NCI-H345 treated with DMSO at 0.1 percent for 48 hours (cell line): ENCODE data around the gene IFITM2.
"Not testable (repeated sequence)": the region's sequence is repeated elsewhere in the genome, so short reads cannot be mapped to it uniquely, and the experiment has no call there.

ENCODE experiments used
- DNase-seq: peaks from one replicate; lab custom pipeline; 2025; ENCODE audit not compliant: unreplicated experiment; lab: John Stamatoyannopoulos, UW

IFITM2 gene

DNA sequence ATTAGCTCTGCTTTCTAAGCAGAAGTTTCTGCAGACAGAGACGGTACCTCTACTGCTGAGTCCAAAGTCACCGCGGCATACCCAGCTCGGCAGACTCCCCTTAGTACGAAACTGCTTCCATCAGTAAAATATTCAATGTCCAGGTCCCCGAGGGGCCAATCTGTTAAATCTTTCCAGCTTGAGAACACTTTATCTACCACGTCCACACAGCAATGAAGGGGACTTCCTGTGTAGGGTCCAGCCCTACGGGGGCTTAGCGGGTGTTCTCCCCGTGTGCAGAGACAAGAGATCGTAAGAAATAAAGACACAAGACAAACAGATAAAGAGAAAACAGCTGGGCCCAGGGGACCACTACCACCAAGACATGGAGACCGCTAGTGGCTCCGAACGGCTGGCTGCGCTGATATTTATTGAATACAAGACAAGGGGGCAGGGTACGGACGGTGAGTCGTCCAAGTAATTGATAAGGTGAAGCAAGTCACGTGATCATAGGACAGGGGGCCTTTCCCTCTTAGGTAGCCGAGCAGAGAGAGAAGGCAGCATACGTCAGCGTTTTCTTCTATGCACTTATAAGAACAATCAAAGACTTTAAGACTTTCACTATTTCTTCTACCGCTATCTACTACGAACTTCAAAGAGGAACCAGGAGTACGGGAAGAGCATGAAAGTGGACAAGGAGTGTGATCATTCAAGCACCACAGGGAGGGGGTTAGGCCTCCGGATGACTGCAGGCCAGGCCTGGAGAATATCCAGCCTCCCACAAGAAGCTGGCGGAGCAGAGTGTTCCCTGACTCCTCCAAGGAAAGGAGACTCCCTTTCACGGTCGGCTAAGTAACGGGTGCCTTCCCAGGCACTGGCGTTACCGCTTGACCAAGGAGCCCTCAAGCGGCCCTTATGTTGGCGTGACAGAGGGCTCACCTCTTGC, 17.2 kb downstream of the IFITM2 start:
- DNase-seq = not testable (repeated sequence)

DNA sequence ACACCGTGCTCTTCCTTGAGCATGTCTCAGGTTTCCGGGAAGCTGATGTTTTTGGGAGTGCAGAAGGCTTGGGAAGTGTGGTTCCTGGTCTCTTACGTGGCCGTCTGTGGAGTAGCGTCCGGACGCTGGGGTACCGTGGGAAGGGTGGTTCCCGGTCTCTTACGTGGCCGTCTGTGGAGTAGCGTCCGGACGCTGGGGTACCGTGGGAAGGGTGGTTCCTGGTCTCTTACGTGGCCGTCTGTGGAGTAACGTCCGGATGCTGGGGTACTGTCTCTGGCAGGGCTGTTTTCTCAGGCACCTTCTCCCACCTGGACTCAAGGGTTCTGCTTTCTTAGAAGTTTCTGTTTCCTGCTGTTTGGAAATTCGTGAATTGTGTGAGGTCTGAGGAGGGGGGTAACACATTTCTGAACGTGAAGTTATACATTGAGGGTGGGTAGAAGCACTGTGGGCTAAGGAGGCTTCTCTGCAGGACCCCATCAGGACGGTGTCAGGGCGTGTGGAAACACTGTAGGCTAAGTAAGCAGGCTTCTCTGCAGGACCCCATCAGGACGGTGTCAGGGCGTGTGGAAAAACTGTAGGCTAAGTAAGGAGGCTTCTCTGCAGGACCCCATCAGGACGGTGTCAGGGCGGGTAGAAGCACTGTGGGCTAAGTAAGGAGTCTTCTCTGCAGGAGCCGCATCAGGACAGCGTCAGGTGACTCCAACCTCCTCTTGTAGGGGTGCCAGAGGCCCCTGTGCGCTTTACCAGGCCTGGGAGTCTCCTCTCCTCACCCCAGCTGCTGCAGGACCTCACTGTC, 18.4 kb downstream of the IFITM2 start:
- no peak for DNase-seq

DNA sequence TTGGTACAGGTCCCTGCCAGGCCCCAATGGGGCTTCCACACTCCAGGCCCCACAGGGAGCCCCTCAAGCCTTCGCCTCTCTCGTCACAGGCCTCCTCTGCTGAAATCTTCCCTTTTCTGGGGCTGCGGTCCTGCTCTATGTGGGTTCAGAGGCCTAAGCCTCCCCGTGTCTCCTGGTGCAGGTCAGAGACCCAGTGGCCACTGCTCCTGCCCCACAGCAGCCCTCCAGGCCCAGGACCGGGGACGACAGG, 18.9 kb downstream of the IFITM2 start:
- no peak for DNase-seq

DNA sequence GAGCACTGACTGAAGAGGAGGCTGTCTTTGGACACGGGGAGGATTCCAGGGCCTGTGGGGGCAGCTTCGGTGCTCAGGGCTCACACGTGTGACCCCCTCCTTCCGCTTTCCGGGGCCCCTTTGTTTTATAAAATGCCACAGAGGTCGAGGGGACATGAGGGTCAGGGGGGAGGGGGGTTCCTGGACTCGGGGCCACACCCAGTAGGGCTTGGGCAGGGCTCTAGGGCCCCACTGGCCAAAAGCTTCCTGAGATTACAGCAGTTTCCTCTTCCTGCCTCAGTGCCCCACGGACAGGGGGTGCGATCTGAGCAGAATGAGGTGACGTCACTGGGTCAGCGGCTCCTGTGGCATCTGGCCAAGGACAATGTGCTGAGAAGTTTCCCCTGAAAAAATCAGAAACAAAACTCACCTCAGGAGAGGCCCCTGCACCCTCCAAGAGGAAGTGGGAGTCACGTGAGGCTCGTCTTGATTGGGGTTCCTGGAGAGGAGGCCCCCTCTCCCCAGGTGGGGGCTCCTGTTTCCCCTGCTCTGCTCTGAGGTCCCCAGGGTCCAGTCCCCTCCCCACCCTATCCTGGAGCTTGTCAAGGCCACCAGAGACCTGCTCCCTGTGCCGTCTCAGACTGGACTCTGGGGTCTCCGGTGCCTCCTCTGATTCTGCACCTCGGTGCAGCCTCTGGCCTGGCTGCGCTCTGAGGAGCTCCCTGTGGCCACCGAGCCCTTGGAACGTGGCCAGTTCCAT, 19.4 kb downstream of the IFITM2 start:
- no peak for DNase-seq

DNA sequence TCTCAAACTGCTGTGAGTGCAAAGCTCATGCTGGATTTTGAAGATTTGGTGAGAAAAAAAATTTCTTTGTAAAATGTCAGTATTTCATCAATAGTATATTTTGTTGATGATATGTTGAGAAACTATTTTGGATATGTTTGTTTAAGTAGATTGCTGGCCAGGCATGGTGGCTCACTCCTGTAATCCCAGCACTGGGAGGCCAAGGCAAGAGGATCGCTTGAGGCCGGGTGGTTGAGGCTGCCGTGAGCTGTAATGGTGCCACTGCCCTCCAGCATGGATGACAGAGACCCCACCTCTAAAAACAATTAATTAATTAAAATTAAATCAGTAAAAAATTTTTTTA, 19.9 kb downstream of the IFITM2 start:
- DNase-seq = no peak

DNA sequence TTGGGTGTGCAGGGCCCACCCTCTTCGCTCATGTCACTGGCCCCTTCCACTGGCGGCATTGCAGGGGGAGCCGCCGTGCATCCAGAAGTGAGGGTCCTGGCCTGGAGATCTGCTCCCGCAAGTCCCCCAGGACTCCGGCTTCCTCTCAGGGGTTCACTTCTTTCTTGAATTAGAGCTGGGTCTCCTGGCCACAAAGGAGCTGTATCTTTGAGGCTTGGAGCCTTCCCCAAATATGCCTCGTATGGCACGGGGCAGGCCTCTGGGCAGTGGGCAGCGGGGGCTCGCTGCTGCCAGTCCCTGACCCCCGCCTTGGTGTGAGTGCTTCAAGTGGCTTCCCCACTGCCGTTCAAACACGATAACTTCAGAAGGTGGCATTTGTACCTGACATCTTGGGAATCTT, 20.4 kb downstream of the IFITM2 start:
- no peak for DNase-seq

DNA sequence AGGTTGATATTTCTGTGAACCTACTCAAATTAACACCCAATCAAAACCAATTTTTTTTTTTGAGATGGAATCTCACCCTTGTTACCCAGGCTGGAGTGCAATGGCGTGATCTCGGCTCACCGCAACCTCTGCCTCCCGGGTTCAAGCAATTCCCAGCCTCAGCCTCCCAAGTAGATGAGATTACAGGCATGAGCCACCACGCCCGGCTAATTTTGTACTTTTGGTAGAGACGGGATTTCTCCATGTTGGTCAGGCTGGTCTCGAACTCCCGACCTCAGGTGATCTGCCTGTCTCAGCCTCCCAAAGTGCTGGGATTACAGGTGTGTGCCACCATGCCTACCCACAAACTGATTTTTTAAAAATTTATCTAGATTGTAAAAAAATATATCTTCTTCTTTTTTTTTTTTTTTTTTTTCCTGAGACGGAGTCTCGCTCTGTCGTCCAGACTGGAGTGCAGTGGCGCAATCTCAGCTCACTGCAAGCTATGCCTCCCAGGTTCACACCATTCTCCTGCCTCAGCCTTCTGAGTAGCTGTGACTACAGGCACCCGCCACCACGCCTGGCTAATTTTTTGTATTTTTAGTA, 21.0 kb downstream of the IFITM2 start:
- not testable (repeated sequence) for DNase-seq

DNA sequence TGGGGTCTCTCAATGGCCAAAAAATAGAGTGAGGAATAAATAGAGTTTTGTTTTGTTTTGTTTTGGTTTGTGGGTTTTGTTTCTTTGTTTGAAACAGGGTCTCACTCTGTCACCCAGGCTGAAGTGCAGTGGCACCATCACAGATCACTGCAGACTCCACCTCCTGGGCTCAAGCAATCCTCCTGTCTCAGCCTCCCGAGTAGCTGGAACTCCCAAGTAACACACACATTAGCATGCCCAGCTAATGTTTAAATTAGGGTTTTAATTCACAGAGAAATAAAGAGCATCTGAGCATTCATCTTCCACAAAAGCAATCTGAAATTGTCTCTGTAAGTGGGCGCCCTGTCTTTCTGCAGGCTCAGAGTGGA, 22.3 kb downstream of the IFITM2 start:
- DNase-seq = no peak

DNA sequence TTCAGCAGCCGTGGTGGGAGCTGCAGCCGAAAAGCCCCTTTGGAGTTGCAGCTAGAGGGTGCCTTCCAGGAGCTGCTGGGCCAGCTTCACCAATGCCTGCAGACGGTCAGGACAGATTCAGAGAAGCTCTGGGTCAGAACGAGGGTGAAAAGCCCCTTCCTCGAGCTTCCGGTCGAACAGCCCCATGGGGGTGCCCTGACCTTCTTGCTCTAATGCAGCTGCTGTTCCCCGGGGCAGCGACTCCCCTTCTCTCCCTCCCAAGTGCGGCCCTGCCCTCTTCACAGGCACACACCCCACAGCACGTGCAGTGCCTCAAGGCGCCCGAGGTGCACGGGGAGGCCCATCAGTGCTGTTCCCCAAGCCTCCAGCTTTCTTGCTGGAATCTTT, 22.7 kb downstream of the IFITM2 start:
- DNase-seq = no peak

DNA sequence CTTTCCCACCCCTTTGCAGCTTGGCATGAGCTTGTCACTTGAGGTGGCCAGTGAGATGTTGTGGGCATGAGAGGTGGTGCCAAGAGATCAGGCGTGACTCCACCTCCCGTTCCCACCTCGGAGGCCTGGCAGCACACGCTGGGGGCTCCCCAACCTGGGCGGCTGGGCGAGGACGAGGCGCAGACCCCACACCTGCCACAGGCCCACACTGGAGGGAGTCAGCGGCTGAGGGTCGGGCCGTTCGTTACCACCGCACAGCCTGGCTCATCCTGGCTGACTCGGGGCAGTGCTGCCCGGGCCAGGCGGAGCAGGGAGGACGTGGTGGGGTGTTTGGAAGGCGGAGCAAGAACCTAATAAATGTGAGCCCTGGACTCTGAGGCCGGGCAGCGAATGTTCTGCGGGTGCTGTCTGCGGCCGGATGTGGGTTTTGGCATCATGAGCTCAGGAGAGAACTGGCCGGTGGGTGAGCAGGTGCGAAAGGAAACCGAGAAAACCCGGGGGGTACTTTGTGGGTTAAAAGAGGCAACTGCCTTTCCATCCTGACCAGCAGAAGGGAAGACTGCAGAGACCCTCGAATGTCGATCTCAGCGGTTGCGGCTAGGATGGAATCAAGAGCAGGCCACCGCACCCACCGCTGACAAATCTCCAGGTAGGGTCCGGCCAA, 23.2 kb downstream of the IFITM2 start:
- DNase-seq = no peak

DNA sequence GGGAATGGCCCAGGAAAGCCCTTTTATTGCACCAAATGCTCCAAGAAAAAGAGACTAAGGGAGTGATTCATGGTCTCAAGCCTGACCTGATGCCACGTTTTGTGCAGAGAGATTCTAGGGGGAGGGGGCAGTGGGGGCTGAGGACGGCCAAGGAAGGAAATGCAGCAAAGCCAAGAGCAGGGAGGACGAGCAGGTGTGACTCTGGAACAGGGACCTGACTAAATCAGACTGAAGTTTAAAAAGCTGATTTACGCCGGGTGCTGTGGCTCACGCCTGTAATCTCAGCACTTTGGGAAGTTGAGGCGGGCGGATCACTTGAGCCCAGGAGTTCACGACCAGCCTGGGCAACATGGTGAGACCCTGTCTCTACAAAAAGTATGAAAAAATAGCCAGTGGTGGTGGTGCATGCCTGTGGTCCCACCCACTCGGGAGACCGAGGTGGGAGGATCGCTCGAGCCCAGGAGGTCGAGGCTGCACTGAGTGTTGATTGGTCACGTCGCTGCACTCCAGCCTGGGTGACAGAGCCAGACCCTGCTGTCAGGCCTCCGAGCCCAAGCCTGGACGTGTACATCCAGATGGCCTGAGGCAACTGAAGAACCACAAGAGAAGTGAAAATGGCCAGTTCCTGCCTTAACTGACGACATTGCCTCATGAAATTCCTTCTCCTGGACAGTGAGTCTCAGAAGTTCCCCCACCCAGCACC, 23.9 kb downstream of the IFITM2 start:
- no peak for DNase-seq

DNA sequence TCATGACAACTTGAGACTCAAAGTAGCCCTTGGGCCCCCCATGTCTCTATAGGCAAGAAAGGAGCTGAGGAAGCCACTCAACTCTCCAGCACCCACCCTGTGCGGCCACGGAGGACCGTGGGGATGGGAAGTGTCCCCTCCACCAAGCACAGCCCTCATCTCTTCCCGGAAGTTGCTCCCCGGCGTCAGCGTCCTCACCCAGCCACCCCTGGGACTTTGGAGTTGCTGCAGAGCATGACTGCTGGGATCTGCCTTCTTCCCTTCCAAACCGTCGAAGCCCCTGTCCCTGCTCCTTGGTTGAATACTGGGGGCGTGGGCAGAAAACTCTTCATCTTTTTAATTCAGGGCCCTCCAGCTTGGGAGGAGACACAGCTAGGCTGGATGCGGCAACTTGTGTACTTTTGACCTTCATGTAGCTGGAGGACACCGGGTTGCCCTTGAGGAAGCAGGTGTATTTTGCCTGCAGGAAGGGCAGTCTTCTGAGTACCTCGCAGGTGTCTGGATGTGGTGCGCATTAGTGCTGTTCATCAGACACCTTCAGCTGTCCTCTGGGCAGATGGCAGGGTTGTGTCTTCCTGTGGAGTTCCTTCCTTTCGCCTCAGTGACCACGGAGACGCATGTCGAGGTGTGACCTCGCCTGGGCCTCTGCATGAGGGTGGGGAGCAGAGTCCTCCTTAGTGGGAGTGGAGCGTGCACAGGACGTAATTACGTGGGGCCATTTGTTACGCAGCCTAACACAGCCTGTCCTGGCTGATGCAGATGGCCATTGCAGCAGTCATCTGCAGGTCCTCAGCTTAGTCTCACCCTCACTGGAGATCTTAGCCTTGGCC, 25.2 kb downstream of the IFITM2 start:
- DNase-seq = no peak

DNA sequence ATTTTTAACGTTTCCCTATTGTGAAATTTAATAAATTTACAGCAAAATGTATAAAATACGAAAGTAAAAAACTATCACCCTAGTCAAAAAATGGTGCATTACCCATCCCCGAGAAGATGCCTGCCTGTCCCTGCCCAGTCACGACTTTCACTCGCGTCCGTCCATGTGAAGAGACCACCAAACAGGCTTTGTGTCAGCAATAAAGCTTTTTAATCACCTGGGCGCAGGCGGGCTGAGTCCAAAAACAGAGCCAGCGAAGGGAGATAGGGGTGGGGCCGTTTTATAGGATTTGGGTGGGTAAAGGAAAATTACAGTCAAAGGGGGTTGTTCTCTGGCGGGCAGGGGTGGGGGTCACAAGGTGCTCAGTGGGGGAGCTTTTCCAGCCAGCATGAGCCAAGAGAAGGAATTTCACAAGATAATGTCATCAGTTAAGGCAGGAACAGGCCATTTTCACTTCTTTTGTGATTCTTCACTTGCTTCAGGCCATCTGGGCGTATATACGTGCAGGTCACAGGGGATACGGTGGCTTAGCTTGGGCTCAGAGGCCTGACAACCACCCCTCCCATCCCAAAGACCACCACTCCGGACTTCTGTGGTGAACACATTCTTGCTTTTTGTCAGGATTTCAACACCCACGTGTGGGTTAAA, 26.1 kb downstream of the IFITM2 start:
- DNase-seq = not testable (repeated sequence)

DNA sequence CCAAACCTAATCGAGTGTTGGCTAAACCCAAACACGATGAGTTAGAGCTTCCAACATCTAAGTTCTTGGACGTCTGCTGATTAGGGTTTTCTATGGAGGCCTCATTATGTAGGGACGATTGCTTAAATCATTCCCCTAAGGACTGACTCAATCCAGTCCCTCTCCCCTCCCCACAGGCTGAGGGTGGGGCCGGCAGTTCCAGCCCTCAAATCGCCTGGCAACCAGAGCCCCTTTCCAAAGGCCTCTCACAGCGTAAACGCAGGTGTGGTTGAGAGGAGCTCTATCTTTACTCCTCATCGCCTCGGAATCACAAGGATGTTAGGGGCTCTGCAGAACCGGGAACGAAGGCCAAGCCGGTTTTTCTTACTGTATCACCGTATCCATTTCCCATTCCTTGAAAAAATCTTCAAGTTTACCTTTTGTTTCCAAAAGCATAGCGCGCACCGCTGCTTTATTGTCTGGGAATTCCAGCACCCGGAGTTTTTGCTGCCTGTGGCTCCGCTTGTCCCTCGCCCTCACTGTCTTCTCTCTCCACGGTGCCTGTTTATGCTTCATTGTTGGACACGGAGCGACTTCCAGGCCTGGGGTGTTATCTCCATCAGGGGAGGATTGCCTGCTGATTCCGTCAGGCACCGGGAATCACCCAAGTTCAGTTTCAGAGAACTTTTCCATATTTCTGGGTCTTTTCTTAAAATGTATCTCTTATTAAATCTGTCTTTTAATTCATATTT, 26.8 kb downstream of the IFITM2 start:
- DNase-seq = no peak

DNA sequence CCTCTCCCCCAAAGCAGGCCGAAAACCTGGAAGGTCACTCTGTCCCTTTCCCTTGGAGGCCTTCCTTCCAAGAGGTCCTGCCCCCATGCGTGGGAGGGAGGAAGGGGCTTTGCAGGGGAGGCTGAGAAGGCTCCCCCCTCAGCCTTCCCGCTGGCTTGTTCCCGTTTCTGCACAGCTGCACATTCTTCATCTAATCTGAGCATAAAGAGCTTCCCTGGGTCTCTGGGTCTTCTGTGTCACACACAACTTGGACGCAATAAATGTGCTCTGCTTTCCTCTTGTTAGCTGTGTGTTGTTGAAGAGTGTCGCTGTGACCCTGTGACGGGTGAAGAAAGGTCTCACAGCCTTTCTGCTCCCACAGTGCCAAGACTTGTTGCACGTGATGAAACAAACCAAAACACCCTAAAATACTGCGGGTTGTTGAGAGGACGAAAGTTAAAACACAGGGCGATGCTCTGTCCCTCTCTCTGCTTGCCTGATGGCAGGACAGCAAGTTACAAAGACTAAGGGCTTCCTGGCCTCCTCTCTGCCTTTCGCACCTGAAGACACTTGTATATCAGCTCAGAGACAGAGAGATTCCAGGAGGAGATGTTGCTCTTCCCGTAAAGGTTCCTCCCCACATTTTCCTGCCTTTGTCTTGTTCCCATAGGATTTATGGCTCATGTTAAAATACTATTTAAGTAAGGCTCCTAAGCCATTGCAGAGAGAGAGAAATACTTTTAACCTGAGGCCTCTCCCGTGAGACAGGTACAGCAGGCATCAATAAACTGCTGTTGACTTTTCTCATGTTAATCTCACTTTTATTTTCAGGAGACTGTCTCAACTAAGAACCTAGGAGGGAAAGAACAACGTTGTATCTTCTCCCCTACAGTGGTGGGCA, 28.4 kb downstream of the IFITM2 start:
- no peak for DNase-seq

DNA sequence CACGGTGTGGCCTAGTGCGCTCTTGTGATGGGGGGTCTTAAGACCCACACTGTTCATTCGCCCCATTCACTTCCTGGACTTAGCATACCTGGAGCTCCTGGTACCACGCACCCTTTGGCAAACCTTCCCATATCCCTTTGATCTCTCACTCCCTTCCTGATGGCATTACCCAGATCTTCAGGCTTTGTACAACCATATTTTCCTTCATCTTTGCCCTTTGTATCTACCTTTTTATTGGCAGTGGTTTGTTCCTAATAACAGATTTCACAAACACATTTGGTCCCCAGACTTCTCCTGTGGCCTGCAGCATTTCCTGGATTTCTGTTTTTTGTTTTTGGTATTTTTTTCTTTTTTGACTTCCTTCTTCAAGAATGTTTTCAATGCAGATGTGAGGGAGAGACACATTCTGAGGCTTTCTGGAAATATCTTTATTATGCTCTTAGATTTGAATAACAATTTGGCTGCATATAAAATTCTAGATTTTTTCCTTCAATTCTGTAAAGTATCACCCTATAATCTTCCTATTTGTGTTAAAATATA, 29.1 kb downstream of the IFITM2 start:
- no peak for DNase-seq

DNA sequence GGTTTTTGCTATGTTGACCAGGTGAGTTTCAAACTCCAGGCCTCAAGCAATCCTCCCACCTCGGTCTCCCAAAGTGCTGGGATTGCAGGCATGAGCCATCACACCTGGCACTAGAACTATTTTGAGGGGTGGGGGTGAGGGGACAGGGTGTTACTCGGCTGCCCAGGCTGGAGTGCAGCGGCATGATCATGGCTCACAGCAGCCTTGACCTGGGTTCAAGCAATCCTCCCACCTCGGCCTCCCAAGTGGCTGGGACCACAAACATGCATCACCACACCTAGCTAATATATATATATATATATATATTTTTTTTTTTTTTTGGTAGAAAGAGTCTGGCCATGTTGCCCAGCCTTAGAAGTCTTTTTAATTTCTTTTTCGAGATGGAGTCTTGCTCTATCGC, 30.1 kb downstream of the IFITM2 start:
- no peak for DNase-seq
